HG03064 (cell line): ENCODE results near the gene SHTN1.

ENCODE experiments used
- ATAC-seq: cut with Tn5 transposase; IDR thresholded peaks from one replicate; pipeline ENCODE4 v1.9.1; 2021; ENCODE audit warnings: low read depth; ENCODE audit not compliant: unreplicated experiment

The SHTN1 gene

DNA sequence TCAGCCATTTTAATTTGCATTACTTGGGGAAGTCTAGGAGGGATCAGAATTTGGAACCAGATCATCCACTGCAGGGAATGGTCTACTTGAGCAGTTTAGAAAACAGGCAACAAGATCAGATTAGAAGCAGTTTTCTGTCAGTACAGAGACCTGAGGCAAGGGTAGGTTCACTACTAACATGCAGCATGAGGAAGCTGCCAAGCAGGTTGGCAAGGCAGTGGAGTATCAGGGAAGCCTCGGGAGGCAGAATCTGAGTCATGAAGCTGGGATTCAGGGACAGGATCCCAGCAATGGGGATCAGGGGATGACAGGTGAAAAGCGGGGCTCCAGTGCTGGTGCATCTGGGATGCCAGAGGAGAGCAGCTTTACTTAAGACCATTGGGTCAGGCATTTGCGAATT, 127.6 kb downstream of the SHTN1 start:
- ATAC-seq: no peak

DNA sequence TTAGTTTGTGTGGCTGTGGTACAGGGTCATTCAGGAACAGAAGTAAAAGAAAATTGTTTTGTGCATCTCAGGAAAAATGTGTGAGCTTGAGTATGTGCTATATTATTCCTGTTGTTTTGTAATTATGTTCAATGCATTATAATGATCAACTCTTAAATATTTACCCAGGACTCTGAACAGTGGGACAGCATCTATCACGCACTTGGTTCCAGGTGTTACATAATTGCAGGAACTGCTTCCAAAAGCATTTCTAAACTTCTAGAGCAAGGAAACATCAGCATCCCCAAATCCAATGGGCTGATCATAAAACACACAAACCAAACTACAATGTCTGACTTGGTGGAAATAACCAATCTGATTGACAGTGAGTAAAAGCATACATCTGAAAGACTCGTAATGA, 129.1 kb downstream of the SHTN1 start:
- no peak for ATAC-seq

DNA sequence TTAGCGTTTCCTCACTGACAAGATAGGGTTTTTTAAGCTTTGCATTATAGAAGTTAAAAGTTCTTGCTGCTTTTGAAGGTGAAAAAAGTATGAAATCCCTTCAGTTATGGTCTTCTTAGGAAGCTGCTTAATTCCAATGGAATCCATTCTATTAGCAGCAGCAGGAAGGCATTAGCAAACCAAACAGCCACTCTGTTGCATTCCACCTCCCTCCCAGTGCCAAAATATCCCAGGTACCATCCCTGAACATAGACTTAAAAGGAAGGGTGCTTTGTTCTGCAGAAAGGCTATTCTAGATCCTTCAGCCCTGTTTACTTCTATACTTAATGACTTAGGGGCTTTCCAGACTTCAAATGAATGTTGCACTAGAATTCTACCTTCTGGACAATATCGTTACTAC, 131.9 kb downstream of the SHTN1 start:
- ATAC-seq: no peak

DNA sequence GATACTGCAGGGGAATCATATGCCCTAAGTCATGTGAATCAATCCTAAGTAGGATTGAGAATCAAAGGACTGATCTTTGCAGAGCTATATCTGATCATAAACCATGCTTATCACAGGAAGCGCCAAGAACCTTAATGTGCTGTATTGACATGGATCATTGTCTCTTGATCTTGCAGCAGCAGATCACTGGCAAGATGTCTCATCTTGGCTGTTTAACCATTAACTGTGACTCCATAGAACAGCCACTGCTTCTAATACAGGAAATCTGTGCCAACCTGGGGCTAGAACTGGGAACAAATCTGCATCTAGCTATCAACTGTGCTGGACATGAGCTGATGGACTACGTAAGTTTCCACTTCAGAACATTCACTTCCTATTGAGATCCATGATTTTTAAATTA, 134.0 kb downstream of the SHTN1 start:
- ATAC-seq: no peak

DNA sequence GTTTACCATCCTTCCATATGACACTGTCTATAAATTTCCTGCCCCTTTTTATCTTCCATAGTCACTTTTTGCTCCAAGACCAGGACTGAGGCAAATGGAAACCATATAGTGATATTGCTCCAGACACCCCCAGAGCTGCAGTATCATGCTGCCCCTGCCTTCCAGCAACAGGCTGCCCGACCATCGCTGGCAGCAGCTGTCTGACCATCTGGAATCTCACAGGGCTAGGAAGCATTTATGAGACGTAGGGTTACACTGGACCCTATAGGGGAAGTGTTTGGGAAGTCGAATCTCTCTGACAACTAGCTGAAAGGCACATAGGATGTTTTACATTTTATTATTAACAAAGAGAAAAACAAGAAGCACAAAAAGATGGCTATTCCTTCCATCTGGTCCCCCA, 136.3 kb downstream of the SHTN1 start:
- ATAC-seq: no peak

DNA sequence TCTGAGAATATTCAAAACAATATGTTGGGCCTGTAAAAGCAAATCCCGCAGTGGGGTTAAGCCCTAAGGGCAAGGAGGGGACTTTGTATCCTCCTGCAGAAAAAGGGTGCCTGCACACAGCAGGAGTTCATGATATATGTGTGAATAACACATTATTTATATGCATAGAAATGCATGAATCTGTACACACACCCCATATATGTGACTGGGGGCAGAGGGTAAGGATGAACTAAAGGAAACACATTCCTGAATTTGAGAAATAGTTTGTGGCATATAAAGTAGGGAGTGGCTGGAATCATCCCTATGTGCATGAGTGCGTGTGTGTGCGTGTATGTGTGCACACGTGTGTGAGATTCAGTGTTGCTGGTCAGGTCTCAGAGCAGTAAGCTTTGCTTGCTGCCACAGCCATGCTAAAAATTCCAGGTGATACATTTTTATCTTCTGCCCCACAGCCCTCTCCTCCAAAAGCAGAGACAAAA, 136.8 kb downstream of the SHTN1 start:
- ATAC-seq: no peak

DNA sequence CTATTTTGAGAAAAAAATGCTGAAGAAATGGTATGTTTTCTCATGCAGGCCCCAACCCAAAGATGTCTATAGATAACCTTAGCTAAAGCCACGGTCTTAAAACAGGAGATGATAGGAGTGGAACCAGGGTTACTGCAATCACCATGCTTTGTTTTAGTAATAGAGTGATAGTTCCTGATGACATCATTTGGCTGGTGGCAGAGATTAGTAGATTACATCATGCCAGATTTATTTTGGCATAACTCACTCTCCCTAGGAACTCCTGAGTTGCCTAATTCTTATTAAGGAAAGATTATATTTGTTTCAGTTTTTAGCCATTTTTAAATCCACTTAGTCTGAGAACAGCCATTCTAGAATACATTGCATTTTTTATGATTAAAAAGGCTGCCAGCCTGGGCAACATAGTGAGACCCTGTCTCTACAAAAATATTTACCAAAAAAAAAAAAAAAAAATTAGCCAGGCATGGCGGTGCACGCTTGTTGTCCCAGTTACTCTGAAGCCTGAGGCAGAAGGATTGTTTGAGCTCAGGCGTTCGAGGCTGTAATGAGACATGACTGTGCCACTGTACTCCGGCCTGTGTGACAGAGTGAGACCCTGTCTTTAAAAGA, 137.9 kb downstream of the SHTN1 start:
- no peak for ATAC-seq

DNA sequence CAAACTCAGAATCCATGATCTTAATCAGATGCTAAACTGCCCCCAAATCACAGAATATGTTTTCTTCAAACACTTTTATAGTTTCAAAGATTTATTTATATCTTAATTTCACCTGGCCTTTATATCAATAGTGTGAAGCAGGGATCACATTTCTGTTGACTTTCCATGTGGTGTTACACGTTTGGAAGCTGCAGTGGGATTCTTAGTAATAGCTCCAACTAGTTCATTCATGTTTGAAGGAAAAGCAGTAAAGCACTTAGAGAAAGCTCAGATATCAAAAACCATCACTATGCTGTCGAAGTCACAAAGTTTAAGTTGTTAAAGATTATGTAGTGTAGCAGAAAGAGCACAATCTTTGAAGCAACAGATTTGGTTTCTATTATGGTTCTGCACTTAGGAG, 138.9 kb downstream of the SHTN1 start:
- no peak for ATAC-seq

DNA sequence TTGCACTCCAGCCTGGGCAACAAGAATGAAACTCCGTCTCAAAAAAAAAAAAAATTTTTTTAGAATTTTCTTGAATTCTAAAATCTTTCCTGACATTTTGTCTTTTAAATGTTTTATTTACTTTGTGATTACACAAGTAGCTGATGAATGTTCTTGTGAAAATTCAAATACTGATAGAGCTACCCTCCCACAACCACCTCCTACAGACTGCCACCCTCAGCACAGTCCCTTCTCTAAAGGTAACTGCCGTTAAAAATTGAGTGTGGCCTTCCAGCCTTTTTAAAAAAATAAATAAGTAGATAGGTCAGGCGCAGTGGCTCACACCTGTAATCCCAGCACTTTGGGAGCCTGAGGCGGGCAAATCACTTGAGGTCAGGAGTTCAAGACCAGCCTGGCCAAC, 140.6 kb downstream of the SHTN1 start:
- ATAC-seq: no peak

DNA sequence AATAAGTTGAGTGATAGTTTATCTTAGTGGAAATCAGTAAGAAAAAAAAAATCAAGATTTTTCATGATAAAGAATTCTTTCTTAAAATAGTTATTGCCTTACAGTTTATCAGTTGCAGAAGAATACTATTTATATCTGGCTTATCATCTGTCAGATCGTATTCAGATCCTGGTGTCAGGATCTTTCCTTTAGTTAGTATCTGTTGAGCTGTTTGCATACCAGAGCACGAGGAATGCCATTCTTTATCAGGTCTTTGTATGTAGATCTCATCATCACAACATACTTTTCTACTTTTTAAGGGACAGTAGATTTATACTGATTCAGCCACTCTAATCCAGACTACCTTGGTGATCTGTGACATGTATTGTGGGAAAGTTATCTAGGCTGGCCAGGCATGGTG, 143.2 kb downstream of the SHTN1 start:
- no peak for ATAC-seq

DNA sequence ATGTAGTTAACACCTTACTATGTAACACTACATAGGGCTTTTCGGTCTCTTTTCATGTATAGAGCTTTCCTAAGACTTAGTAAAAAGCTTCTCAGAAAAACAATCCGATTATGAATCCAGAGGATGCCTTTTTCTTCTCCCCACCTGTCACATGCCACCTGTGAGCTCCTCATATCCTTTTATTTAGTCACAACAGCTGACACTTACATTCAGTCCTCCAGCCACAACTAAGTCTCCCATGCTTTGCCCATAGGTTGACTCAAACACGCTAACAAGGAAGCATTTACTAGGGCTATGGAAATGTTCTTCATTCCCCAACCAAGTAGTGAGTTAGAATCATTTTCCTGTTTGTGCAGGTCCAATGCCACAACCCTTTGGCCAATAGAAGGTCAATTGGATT, 147.8 kb downstream of the SHTN1 start:
- no peak for ATAC-seq

DNA sequence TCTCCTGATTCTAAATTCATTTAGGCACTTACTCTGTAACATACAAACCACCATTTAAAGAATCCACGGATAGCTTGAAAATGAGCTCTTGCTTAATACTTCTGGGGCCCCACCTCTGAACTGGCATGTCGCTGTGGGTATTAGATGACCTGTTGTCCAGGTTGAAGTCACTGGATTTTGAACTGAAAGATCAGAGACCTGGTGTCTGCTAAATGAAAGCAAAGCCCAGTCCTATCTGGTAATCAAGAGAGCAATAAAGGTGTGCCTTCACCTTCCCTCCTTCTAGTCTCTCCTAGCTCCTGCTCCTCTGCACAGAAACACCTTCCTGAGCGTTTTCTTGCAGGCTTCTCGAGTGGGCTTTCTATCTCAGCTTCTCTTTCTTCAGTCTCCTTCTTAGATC, 151.3 kb downstream of the SHTN1 start:
- ATAC-seq: no peak

DNA sequence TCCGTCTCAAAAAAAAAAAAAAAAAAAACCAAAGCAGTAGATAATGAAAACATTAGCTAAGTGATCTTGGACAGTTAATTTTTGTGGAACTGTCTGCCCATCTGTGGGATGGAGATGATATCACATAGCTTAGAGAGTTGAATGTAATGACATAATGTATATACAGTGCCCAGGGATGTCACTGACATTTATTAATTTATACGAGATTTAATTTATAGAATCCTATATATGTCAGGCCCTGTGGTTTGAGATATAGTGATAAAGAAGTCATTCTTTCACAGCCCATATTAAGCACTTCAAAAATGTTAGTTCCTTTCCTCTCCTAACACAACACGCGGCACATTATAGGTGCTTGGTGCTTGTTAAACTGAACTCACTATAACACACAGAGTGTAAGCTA, 151.7 kb downstream of the SHTN1 start:
- ATAC-seq: no peak

DNA sequence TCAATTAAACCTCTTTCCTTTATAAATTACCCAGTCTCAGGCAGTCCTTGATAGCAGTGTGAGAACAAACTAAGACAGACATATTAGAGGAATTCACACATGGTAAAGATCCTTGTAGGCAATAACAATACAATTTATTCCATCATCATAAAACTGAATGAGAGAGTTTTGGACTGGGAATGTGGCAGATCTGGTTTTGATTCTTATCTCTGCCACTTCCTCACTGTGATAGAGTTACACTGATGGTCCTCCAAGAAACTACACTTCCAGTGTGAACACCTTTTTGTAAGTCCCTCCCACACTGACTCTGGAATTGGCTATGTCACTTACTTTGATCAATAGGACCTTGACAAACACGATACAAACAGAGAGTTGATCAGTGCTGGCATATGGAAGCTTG, 152.7 kb downstream of the SHTN1 start:
- ATAC-seq: no peak

DNA sequence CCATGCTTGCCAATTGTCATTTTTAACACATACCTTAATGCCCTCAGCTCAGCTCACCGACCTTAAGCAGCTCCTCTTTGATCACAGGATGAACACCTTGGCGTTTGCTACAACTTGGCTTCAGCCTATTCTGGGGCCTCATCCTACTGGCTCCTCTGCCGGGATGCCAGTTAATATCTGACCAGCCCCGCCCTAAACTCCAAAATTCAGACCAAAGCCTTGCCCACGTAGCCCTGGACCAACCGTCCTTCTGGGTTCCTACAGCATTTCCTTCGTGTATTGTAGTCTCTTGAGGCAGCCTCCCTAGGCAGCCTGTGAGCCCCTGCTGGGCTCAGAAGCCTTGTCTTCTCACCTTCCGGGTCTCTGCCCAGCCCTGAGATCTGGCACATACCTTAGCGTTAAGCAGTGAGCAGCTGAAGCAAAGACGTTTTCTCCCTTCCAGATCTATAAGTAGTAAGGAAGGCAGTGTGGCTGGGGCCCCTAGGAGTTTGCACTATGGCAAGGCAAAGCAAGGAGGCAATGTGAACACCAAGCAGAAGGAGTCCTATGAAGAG, 154.9 kb downstream of the SHTN1 start:
- ATAC-seq: no peak

DNA sequence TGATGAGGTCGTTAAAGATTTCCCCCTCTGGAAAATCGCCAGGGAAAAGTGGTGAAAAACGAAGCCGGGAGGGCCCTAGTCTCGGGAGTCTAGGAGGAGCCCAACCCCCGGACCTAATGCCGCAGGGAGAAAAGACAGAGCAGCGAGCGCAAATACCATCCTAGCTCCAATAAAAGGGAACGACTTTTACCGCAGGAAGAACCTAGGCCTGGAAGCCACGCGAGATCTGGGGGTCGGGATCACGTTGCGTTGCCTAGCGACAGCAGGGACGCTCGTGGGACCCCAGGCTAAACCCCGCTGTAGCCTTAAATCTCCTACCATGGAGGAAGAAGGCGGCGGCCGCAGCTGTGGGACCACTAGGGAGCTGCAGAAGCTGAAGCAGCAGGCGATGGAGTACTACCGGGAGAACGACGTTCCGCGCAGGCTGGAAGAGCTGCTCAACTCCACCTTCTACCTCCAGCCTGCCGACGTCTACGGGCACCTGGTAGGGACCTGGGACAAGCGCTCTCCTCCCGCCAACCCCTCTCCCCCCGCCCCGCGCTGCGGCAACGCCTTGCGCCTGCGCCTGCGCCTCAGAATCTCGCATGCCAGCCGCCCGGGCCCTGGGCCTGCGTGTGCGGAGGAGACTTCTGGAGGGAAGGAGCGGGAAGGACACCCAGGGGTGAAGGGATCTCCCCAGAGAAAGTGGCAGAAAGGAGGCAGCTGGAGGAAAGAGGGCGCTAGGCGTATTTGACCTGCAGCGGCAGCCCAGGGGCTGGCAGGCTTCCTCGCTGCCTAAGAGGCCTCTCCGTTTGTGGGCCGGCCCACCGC, 155.5 kb downstream of the SHTN1 start, which contains the start of gene ENO4:
ENO4 (plus strand) TSS at position 252 of the 810 bp plus-strand sequence; CDS start at position 320, 68 bp downstream.
- ATAC-seq: peak; percentile 66

DNA sequence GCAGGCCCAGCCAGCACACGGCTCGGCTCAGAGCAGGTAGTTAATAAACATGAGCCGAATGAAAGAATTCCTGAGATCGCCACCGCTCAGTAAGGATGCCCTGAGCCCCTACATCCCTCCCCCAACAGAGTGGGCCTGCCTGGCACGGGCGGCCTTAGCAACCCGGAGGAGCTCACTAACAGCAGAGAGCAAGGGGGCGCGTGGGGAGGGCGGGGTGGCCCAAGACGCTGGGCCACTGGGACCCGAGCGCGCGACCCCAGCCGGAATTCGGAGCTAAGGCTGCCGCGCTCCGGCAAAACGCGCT, 156.1 kb downstream of the SHTN1 start:
- ATAC-seq: no peak

DNA sequence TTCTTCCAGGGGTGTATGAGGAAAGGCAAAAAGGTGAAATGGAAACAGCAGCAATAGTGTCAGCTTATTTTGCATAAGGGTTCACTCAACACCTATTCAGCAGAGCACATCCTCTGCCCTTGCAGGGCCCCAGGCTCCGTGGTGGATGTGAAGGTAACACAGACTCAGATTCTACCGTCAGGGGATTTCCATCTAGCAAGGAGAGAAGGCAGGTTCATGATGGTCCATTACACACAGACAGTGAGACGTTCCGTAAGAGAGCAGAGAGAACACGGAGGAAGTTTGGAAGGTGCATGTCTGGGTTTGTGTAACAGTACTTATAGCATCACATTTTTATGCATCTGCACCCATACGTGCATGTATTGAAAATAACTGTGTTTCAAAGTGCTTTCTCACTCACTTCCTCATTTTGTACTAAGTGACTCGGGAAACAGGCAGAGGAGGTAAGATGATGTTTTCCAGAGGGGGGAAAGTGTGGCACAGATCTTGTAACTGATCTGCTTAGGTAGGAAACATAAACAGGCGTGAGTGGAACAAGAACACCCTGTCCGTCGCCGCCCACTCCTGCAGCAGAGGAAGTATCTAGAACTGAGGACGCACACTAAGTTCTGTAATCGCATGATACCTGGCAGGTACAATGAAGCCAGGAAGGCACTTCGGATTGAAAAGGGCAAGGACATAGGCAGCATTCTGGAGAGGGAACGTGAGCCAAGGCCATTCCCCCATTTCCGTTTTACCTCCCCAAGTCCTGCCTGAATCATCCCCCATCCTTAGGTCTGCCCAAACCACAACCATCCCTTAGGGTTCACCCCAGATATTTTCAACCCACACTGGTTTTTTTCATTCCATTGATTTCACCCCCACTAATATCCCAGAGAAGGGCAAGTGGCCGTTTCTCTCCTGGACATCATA, 156.7 kb downstream of the SHTN1 start:
- peak; percentile 61 for ATAC-seq

DNA sequence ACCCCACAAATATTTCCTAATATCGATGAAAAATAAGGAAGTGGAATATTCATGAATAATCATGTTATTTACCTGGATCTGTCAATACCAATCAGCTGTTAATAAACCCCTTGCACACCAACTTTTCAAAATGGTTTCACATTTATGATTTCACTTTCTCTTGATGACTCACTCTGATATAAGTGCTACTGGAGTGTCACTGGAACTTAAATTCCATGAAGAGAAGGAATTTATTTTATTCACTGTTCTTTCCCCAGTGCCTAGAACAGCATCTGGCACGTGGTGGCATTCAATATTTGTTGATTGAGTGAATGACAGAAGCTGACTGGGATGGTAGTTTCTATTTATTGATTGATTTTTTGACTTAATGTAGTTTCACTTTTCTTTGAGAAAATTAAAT, 159.2 kb downstream of the SHTN1 start:
- no peak for ATAC-seq

DNA sequence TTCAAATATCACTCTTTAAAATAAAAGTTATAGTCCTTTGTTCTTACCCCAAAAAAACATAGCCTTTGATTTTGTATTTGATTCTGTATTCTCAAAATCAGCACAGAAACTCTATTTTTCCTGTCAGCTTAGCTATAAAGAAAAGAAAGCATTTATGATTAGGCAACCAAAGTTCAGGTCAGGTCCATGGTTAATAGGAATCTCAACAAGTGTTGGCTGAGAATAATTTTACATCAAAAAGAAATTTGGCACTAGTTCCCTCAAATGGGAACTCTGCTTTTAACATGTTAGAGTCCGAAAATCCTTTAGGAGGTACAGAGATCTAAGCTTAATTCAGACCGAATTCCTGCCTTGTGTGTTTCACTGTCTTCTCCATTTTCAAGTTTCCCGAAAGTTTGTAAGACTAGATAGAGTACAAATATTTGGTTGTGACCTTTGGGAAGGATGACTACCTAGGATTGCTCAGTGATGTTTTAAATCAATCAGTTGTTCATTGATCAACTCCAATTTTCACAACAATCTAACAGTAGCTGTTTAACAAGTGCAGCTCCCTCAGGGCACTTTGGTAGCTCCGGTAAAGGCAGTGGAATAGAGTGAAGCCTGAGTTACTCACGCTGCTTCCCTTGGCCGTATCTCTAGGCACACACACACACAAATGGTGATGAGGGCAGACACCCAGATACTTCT, 164.5 kb downstream of the SHTN1 start:
- ATAC-seq: no peak
